ENCODE measurements around the gene MGST1.

DNA sequence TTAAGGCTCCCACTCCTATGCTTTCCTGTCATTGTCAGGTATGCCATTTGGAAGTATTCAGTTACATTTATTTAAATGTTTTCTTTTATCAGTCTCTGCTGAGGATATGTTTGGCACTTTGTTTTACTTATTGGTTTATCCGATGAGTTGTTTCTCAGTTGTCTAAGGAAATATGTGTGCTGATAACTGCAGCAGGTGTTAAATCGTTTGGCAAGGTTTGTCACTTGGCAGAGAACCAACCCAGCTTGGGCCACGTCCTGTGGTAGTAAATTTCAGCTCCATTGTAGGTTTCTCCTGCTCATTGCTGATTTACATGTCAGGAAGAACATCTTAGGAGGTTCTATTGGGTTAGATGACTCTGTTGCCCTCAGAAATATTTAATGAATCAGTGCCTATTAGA lies 22.0 kb upstream of the MGST1 start:
- TF ChIP-seq, protein P1, sequence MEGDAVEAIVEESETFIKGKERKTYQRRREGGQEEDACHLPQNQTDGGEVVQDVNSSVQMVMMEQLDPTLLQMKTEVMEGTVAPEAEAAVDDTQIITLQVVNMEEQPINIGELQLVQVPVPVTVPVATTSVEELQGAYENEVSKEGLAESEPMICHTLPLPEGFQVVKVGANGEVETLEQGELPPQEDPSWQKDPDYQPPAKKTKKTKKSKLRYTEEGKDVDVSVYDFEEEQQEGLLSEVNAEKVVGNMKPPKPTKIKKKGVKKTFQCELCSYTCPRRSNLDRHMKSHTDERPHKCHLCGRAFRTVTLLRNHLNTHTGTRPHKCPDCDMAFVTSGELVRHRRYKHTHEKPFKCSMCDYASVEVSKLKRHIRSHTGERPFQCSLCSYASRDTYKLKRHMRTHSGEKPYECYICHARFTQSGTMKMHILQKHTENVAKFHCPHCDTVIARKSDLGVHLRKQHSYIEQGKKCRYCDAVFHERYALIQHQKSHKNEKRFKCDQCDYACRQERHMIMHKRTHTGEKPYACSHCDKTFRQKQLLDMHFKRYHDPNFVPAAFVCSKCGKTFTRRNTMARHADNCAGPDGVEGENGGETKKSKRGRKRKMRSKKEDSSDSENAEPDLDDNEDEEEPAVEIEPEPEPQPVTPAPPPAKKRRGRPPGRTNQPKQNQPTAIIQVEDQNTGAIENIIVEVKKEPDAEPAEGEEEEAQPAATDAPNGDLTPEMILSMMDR (conservative IDR thresholded peaks at IDR 0.05; ENCODE audit: low read depth, low read length) = no peak
- no peak for TF ChIP-seq EZH2 (IDR thresholded peaks at IDR 0.05; ENCODE audit: borderline replicate concordance, low read depth, low read length, poor library complexity, severe bottlenecking)
